Measurements from ENCODE around the gene SYDE1. TPM values are rescaled to one million over a fixed set of nuclear protein-coding genes. Genes with fewer than 3 reads are reported as not detected.
A peak's percentile ranks its signal among the peaks of the same experiment; 100 is the strongest.

SYDE1 gene
- total RNA-seq, 2 experiments from 2014 or later, result 1.1 to 1.8 TPM

DNA sequence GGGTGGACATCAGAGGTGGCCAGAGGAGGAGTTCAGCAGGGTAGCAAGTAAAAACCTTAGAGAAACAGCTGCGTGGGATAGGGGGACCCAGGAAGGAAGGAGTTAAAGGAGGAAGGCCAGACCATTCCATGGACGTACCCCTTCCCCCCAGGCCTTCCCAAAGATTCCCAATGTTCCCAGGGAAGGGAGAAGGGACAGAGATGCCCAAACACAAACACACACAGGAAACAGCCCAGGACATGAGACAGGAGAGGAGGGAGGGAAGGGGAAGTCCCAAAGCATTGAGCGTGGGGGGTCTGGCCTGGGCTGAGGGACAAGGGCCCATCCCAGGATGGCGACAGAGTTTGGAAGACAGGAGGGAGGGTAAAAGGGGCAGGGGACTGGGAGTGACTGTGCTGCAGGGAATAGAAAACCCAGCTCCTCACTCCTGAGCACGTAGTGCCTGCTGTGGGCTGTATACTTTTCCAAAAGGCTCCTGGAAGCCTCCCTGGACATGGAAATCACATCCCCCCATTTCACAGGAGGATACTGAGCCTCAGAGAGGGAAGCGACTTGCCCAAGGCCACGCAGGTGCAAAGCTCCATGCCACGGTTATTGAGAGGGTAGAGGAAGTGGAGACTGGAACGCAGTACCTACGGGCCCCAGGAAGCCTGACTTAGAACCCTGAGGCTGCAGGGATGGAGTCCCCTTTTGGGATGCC is 1.1 kb downstream of the SYDE1 start:
- ChIA-PET POLR2A (interaction anchor here (0.9 to 1.8 kb wide), 2 partner anchors 10 to 17 kb away, joined by 5 to 6 read pairs; no protein-coding TSS in a partner anchor), CTCF (interaction anchor here (2.3 to 2.5 kb wide), 2 partner anchors 8 to 16 kb away, joined by 6 to 11 read pairs; no protein-coding TSS in a partner anchor)
- DNase-seq (no peak), ATAC-seq (no peak)
- Mint-ChIP-seq H3K9me3 (peaks cover 17% of the 10 kb centered on the region), H3K4me3 (peak overlapping the region; percentile 58), H3K4me1 (ENCODE audit: low read depth) (peaks cover 13% of the 10 kb centered on the region), H3K36me3 (ENCODE audit: low read depth) (peaks cover 4% of the 10 kb centered on the region), H3K27ac (peak overlapping the region; percentile 3), H3K27me3 (peaks cover 8% of the 10 kb centered on the region)
- intact Hi-C loops (cut with micrococcal nuclease), result no loop called here
- TF ChIP-seq, protein P1, sequence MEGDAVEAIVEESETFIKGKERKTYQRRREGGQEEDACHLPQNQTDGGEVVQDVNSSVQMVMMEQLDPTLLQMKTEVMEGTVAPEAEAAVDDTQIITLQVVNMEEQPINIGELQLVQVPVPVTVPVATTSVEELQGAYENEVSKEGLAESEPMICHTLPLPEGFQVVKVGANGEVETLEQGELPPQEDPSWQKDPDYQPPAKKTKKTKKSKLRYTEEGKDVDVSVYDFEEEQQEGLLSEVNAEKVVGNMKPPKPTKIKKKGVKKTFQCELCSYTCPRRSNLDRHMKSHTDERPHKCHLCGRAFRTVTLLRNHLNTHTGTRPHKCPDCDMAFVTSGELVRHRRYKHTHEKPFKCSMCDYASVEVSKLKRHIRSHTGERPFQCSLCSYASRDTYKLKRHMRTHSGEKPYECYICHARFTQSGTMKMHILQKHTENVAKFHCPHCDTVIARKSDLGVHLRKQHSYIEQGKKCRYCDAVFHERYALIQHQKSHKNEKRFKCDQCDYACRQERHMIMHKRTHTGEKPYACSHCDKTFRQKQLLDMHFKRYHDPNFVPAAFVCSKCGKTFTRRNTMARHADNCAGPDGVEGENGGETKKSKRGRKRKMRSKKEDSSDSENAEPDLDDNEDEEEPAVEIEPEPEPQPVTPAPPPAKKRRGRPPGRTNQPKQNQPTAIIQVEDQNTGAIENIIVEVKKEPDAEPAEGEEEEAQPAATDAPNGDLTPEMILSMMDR (IDR thresholded peaks at IDR 0.05), result no peak

DNA sequence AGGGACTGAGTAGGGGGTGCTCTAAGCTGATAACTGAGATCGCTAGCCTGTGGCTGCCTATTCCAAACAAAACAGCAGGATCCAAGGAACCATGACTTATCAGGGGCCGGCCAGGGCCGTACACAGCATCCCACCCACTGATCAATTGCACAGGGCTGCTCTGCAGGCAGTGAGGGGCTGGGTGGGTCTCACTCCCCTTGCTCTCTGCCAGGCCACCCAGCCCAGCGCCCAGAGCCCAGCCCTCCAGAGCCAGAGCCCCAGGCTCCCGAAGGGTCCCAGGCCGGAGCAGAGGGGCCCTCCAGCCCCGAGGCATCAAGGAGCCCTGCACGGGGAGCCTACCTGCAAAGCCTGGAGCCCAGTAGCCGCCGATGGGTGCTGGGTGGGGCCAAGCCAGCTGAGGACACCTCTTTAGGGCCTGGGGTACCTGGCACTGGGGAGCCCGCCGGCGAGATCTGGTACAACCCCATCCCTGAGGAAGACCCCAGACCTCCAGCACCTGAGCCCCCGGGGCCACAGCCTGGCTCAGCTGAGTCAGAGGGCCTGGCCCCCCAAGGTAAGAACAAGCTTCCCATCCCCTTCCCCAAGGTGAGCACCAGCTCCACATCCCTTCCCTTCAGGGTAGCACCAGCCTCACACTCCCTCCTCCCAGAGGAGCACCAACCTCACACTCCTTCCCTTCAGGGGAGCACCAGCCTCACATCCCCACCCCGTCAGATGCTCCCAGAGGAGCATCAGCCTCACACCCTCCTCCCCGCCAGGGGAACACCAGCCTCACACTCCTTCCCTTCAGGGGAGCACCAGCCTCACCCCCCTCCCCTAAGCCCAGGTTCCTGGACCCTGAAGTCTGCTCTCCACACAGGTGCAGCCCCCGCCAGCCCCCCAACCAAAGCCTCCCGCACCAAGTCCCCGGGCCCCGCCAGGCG is 1.9 kb downstream of the SYDE1 start:
- Mint-ChIP-seq H3K27ac (no peak overlapping the region), H3K9me3 (peaks cover 12% of the 10 kb centered on the region), H3K36me3 (ENCODE audit: low read depth) (peaks cover 4% of the 10 kb centered on the region), H3K4me3 (no peak overlapping the region), H3K27me3 (peaks cover 8% of the 10 kb centered on the region), H3K4me1 (ENCODE audit: low read depth) (peaks cover 13% of the 10 kb centered on the region)
- intact Hi-C loops (cut with micrococcal nuclease), result no loop called here
- POLR2A ChIA-PET, result interaction anchor here (0.8 to 1.8 kb wide), 2 partner anchors 9 to 15 kb away, joined by 3 to 6 read pairs; no protein-coding TSS in a partner anchor
- CTCF ChIA-PET, result interaction anchor here (2.2 to 2.5 kb wide), 3 partner anchors 9 to 17 kb away, joined by 6 to 11 read pairs (median 8); no protein-coding TSS in a partner anchor
- no peak for ATAC-seq
- TF ChIP-seq, protein P1 (IDR thresholded peaks at IDR 0.05), result no peak
- no peak for DNase-seq

DNA sequence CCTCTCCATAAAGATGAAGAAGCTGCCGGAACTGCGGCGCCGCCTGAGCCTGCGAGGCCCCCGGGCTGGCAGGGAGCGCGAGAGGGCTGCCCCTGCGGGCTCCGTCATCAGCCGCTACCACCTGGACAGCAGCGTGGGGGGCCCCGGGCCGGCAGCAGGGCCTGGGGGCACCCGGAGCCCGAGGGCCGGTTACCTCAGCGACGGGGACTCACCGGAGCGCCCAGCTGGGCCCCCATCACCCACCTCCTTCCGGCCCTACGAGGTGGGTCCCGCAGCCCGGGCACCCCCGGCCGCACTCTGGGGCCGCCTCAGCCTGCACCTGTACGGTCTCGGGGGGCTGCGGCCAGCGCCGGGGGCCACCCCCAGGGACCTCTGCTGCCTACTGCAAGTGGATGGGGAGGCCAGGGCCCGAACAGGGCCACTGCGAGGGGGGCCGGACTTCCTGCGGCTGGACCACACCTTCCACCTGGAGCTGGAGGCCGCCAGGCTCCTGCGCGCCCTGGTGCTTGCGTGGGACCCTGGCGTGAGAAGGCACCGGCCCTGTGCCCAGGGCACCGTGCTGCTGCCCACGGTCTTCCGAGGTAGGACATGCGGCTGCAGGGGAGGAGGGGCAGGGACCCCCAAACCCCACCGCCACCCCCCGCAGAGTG is 2.7 kb downstream of the SYDE1 start:
- Mint-ChIP-seq H3K9me3 (peaks cover 4% of the 10 kb centered on the region), H3K4me1 (ENCODE audit: low read depth) (peaks cover 13% of the 10 kb centered on the region), H3K36me3 (ENCODE audit: low read depth) (peaks cover 8% of the 10 kb centered on the region), H3K27me3 (peaks cover 8% of the 10 kb centered on the region), H3K4me3 (no peak overlapping the region), H3K27ac (no peak overlapping the region)
- DNase-seq, result no peak
- CTCF ChIA-PET, result interaction anchor here (0.8 to 2.5 kb wide), 4 partner anchors 8 to 17 kb away, joined by 4 to 11 read pairs (median 7); no protein-coding TSS in a partner anchor
- POLR2A ChIA-PET, result interaction anchor here (0.8 to 1.8 kb wide), 2 partner anchors 9 to 14 kb away, joined by 3 to 6 read pairs; no protein-coding TSS in a partner anchor
- ATAC-seq, result no peak
- intact Hi-C loops (cut with micrococcal nuclease), result no loop called here
- TF ChIP-seq, protein P1 (IDR thresholded peaks at IDR 0.05), result no peak

DNA sequence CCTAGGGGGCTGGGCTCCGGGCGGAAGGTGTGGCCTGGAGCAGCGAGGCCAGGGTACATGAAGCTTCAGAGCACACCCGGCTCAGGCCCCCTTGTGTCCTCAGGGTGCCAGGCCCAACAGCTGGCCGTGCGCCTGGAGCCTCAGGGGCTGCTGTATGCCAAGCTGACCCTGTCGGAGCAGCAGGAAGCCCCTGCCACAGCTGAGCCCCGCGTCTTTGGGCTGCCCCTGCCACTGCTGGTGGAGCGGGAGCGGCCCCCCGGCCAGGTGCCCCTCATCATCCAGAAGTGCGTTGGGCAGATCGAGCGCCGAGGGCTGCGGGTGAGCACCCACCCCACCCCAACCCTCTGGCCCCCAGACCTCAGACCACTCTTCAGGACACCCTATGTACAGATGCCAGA is 3.2 kb downstream of the SYDE1 start:
- peaks cover 11% of the 10 kb centered on the region for H3K36me3 Mint-ChIP-seq (ENCODE audit: low read depth)
- TF ChIP-seq, protein P1 (IDR thresholded peaks at IDR 0.05), result no peak
- ChIA-PET CTCF (interaction anchor here (0.8 to 2.5 kb wide), 4 partner anchors 9 to 11 kb away, joined by 3 to 8 read pairs (median 5); no protein-coding TSS in a partner anchor), POLR2A (interaction anchor here (6.8 kb wide), 1 partner anchor 14 kb away, joined by 48 read pairs; a partner anchor contains a TSS)
- peaks cover 13% of the 10 kb centered on the region for H3K4me1 Mint-ChIP-seq (ENCODE audit: low read depth)
- DNase-seq (no peak), ATAC-seq (no peak)
- no peak overlapping the region for H3K4me3 Mint-ChIP-seq
- H3K27me3 Mint-ChIP-seq, result peaks cover 8% of the 10 kb centered on the region
- intact Hi-C loops (cut with micrococcal nuclease), result no loop called here
- H3K9me3 Mint-ChIP-seq, result no peaks in the 10 kb centered on the region
- H3K27ac Mint-ChIP-seq, result no peak overlapping the region

All from activated CD8-positive, alpha-beta T cell treated with anti-CD3 and anti-CD28 coated beads for 36 hours (primary cell).